PFSK-1 (cell line): ENCODE data around the gene TUBAL3.

Experiments used
- FOXP2 ChIP-seq: optimal IDR thresholded peaks from 2 replicates; pipeline ENCODE3; 2011; ENCODE audit warnings: borderline replicate concordance, control low read depth, inconsistent platforms; ENCODE audit not compliant: insufficient read depth; ENCODE audit errors: extremely low read length, extremely low read depth
- POLR2AphosphoS5 ChIP-seq: IDR thresholded peaks from 2 replicates; pipeline ENCODE4 v1.6.1; 2012; ENCODE audit warnings: low read depth, mild to moderate bottlenecking, control low read depth, low read length, moderate library complexity
- REST ChIP-seq, 2 experiments: IDR thresholded peaks; 2 replicates each; pipeline versions ENCODE4 v1.6.1 to v1.8.0; 2011 to 2012; ENCODE audit warnings: low read depth in 2 of 2, low read length in 2 of 2, control low read depth in 1 of 2, inconsistent platforms in 1 of 2, mild to moderate bottlenecking in 1 of 2, moderate library complexity in 1 of 2; ENCODE audit not compliant: insufficient read depth in 1 of 2
- SIN3A ChIP-seq: IDR thresholded peaks from 2 replicates; pipeline ENCODE4 v1.6.1; 2012; ENCODE audit warnings: mild to moderate bottlenecking, low read length, moderate library complexity, borderline replicate concordance; ENCODE audit not compliant: insufficient read depth
- TAF1 ChIP-seq: IDR thresholded peaks from 2 replicates; pipeline ENCODE4 v1.6.1; 2012; ENCODE audit warnings: low read length, control low read depth, borderline replicate concordance; ENCODE audit not compliant: insufficient read depth

The TUBAL3 gene

GRCh38 chr10:5433182-5433581 lies 28.6 kb upstream of the TUBAL3 start:
- TF ChIP-seq FOXP2 (no peak), POLR2AphosphoS5 (no peak), TAF1 (no peak), SIN3A (no peak), REST (IDR thresholded peaks at IDR 0.05; ENCODE audit: insufficient read depth in 1 of 2, low read depth in 2 of 2, low read length in 2 of 2) (no peak)

DNA sequence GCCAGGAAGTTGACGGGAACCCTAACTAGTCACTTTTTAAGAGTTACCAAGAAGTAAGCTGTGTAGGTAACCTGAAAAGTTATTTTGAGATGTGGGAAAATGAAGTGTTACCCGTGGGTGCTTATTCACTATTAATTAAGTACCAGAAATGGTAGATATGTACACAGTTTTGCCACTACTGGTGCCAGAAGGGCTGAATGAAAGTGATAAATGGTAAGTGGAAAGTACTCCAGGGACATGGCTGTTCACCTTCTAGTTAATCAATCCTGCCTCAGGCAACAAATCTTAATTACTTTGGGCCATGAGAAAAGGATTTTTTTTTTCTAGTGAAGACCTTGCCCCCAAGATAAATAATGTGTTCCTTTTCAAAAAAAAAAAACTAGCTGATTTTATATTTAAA lies 23.5 kb upstream of the TUBAL3 start:
- TF ChIP-seq FOXP2 (no peak), REST (IDR thresholded peaks at IDR 0.05; ENCODE audit: insufficient read depth in 1 of 2, low read depth in 2 of 2, low read length in 2 of 2) (no peak), SIN3A (no peak), TAF1 (no peak)

DNA sequence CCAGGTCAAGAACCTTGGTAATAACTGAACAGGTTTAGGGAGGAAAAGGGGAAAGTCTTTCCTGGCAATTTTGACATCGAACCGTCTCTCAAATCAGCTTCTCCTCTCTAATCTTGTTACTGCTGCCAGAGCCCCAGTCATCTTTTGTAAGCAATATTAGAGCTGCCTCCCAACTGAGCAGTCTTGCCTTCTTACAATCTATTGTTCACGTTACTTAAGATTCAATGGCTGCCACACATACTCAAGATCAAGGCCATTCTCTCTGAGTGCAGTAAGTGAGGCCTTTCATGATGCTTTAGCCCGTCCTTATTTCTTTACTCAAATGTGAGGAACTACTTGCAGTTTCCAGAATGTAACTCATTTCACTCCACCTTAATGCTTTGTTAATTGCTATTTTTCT lies 20.1 kb upstream of the TUBAL3 start:
- no peak for TF ChIP-seq FOXP2
- no peak for TF ChIP-seq POLR2AphosphoS5
- no peak for TF ChIP-seq SIN3A
- no peak for TF ChIP-seq REST (IDR thresholded peaks at IDR 0.05; ENCODE audit: insufficient read depth in 1 of 2, low read depth in 2 of 2, low read length in 2 of 2)
- TF ChIP-seq TAF1 = no peak

- TF ChIP-seq TAF1 (no peak), FOXP2 (no peak)
These were observed 19.1 kb upstream of the TUBAL3 start for GRCh38 chr10:5423771-5424170.

DNA sequence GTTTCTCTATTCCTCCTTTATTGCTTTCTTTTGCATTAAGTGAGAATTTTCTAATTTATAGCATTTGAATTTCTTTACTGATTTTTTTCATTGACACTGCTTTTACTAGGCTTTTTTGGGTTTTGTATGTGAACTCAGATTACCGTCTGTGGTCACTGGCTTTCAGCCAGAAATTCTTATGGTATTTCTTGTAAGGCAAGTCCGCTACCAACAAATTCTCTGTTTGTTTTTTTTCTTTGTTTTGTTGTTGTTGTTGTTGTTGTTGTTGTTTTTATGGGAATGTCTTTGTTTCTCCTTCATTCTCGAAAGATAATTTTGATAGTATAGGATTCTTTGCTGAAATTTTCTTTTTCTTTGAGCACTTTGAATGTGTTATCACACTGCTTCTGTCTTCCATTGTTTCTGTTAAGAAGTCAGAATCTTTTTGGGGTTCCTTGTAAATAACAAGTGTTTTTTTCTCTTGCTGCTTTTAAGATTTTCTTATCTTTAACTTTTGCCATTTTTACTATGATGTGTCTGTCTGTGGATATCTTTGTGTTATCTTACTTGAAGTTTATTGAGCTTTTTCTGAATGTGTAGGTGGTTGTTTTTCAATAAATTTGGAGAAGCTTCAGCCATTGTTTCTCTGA lies 15.0 kb upstream of the TUBAL3 start:
- TF ChIP-seq REST (IDR thresholded peaks at IDR 0.05; ENCODE audit: insufficient read depth in 1 of 2, low read depth in 2 of 2, low read length in 2 of 2) = no peak
- no peak for TF ChIP-seq POLR2AphosphoS5
- no peak for TF ChIP-seq SIN3A
- TF ChIP-seq FOXP2 = no peak
